Stimulated activated CD4-positive, alpha-beta T cell treated with anti-CD3 and anti-CD28 coated beads, Interleukin-2, amount 100 ng/mL, for 4 hours (primary cell): ENCODE results near the gene FAM83D.

Source experiments
- DNase-seq: peaks from one replicate; pipeline ENCODE4 v3.0.0-alpha.2; 2020; ENCODE audit warnings: low read depth

Gene FAM83D, protein sequence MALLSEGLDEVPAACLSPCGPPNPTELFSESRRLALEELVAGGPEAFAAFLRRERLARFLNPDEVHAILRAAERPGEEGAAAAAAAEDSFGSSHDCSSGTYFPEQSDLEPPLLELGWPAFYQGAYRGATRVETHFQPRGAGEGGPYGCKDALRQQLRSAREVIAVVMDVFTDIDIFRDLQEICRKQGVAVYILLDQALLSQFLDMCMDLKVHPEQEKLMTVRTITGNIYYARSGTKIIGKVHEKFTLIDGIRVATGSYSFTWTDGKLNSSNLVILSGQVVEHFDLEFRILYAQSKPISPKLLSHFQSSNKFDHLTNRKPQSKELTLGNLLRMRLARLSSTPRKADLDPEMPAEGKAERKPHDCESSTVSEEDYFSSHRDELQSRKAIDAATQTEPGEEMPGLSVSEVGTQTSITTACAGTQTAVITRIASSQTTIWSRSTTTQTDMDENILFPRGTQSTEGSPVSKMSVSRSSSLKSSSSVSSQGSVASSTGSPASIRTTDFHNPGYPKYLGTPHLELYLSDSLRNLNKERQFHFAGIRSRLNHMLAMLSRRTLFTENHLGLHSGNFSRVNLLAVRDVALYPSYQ

DNA sequence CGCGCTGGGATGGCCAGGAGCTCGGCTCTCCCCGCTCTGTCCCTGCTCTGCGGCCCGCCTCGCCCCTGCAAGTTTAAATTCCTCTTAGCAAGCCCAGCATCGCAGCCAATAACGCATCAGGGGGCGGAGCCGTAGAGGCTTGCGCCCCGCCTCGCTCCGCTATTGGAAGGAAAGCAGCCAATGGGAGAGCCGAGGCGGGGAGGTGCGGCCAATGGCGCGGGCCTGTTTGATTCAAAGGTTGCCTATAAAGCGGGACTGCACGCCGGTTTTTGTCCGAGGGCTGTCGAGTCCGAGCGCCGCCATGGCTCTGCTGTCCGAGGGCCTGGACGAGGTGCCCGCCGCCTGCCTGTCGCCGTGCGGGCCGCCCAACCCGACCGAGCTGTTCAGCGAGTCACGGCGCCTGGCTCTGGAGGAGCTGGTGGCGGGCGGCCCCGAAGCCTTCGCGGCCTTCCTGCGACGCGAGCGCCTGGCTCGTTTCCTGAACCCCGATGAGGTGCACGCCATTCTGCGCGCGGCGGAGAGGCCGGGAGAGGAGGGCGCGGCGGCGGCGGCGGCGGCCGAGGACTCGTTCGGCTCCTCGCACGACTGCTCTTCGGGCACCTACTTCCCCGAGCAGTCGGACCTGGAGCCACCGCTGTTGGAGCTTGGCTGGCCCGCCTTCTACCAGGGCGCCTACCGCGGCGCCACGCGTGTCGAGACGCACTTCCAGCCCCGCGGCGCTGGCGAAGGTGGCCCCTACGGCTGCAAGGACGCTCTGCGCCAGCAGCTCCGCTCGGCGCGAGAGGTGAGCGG lies at the start of gene FAM83D:
FAM83D (plus strand) TSS at position 276 of the 792 bp plus-strand sequence; CDS start at position 302, 26 bp downstream.
- DNase-seq = peak; percentile 90

- DNase-seq = no peak
Observed at GRCh38 chr20:38877483-38877882, 48.7 kb upstream of the FAM83D start.

DNA sequence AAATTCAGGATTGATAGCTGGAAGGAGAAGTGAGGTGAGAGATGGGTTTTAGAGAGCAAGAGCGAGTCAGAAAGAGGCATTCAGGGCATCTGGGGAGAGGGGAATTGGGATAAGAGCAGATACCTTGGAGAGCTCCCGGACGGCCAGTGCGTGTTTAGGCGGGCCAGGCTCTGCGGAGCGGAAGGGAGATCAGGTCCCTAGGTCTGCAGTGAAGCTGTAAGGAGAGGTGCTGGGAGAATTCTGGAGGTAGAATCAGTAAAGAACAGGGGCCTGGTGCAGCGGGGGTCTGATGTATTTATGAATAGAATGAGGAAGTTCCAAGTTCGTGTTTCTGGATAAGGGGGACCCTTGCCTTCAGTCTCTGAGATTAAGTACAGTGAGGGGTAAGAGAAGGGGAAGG lies 47.4 kb upstream of the FAM83D start:
- no peak for DNase-seq

- no peak for DNase-seq
Observed at GRCh38 chr20:38880952-38881735, 45.1 kb upstream of the FAM83D start.

- no peak for DNase-seq
Observed at GRCh38 chr20:38881806-38882440, 44.3 kb upstream of the FAM83D start.

- DNase-seq = no peak
Observed at GRCh38 chr20:38882600-38882999, 43.6 kb upstream of the FAM83D start.

DNA sequence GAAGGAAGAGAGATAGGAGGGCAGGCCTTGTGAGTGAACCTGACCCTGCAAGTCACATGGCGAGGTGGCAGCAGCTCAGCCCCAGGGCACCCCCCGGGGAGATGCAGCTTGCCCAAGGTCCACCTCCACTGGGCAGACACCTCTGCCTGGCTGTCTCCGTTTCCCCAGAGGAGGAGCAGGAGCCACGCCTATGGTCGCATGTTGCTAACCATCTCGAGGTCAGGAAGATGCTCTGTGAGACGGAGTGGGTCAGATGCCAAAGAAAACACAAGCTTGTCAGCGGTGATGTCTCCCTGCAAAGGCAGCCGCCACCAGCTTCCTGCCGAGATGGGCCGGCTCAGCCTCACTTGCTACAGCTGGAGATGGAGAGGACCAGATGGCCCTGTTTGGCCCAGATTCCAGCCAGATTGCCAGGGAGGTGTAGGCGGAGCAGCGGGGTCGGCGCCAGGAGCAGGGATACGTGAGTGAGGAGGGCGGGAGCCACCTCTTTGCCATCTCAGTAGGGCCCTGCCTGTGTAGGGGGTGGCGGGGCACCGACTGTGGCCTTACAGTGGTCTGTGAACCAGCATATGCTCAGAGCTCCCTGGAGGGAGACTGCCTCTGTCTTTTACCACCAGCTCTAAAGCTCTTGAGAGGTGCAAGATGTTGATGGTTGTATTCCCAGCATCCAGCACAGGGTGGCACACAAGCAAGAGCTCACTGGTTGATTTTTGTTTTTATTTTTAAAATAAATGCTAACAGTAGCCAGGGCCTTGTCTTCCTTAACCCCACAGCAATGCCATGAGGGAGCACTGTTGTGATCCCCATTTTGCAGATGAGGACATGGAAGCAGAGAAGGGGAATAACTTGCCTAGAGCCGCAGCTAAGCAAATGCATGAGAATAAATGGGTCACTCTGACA lies 42.9 kb upstream of the FAM83D start:
- no peak for DNase-seq

- DNase-seq = no peak
Observed at GRCh38 chr20:38883981-38884733, 42.1 kb upstream of the FAM83D start.

GRCh38 chr20:38885357-38885756 lies 40.9 kb upstream of the FAM83D start:
- no peak for DNase-seq

GRCh38 chr20:38888059-38888831 lies 38.0 kb upstream of the FAM83D start:
- no peak for DNase-seq

DNA sequence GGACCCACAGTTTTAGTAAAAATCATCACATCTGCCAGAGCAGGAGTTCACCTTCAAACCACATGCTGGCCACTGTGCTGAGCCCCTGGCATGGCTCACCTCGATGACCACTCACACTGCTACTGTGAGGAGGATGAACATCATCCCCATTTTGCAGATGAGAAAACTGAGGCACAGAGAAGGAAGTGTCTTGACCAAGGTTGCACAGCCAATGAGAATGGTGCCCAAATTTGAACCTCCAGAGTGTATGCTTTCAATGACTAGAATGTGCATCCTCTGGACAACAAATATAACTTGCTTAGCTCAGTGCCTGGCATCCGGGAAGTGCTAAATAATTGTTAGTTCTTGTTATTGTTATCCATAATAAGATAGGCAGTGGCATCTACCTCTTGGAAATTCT lies 37.2 kb upstream of the FAM83D start:
- DNase-seq = no peak

DNA sequence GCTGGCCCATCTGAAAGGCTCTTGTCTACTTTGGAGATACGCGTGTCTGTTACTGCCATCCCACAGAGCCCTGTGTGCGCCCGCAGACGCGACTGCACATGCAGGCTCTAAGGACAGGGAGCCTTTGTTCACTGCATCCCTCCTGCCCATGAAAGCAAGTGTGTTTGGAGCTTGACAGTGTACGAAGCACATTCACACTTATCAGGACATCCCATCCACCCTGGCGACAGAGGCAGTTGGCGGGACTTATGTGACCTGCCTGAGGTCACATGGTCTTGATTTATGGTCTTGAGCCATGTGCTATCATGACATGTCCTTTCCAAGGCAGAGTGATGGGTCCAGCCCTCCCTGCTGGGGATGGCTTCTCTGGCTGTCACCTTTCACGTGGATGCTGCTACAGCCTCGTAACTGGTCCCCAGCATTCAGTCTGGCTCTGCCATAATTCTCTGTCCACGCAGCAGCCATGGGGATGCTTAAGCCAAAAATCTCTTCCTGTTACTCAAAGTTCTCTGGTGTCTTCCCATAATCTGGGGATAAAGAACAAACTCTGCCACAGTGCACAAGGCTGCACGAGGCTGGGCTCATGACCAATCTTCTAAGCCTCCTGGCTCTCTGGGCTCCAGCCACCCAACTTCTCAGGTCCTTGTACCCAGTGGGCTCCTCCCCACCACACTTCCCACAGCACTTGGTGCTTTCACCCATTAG lies 36.3 kb upstream of the FAM83D start:
- no peak for DNase-seq

DNA sequence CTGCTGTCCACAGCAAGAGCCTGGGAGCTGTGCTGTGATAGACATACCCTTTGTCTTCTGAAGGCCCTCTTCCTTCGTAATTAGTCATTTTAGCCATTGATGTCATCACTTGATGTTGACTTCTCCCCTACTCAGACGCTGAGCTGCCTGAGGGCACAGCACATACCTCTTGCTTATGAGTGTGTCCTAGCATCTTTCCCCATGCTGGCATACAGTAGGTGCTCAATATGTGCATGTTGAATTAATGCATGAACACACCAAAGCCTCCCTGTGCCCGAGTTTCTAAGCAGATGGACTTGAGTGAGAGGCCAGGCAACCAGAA lies 35.8 kb upstream of the FAM83D start:
- DNase-seq = no peak

DNA sequence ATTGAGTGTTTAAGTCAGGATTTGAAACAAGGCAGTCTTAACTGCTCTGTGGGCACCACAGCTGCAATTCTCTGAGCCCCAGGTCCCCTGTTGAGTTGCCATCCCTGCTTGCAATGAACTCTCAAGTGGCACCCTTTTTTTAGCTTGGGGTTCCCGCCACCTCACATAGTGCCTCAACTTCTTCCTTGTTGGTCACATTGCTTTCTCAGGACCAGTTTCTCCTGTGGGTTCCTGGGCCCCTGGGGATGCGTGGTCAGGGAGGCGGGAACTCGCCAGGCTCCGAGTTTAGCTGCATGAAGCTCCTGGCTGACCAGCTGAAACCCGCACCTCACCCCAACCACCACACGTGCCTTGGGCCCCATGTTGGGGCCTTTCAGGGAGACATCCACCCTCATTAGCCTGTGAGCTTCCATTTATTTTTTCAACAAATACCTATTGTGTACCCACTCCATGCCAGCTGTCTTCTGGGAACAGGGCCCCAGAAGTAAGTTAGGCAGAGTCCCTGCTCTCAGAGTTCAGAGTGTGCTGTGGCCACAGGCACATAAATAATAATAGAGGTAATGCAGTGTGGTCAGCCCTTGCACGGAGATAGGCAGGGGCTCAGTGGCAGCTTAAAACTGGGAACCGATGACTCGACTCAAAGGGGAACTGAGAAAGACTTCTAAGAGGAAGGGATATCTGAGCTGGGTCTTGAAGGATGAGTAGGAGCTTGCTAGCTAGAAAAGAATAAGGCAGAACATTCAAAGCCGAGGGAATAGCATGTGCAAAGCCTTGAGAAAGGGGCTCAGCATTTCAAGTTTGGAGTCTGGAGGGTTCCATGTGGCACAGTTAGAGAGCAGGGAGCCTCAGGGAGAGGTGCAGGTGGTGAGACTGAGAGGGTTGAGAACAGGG lies 33.9 kb upstream of the FAM83D start:
- DNase-seq = no peak

GRCh38 chr20:38893056-38893564 lies 33.1 kb upstream of the FAM83D start:
- DNase-seq = no peak

DNA sequence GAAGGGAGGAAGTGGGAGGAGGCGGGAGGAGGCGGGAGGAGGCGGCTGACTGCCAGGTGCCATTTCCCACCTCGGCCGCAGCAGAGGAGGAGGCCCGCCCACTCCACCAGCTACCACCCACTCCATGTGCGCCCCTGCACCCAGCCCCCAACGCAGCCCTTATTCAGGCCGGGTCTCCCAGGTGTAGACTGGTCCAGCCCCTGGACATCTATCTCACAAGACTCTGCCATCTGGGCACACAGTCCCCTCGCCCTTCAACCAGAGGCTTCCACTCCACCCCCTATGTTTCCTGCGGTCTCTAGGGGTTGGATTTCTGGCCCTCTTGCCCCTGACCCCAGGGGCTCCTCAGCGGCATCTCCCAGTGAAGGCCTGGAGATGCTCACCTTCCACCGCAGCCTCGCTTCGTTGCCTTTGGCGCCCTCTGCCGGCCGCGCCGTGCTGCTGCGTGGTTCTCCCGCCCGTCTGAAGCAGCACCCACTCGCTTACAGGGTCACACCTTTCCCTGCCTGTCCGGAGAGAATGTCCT lies 32.6 kb upstream of the FAM83D start:
- peak; percentile 68 for DNase-seq
